T-helper 2 cell (primary cell): ENCODE data around the gene MLF1.

ENCODE experiments used
- DNase-seq, 5 experiments: peaks; one replicate each; pipeline versions ENCODE4 v3.0.0 to v3.0.0-alpha.2; 2012 to 2022

MLF1 gene

DNA sequence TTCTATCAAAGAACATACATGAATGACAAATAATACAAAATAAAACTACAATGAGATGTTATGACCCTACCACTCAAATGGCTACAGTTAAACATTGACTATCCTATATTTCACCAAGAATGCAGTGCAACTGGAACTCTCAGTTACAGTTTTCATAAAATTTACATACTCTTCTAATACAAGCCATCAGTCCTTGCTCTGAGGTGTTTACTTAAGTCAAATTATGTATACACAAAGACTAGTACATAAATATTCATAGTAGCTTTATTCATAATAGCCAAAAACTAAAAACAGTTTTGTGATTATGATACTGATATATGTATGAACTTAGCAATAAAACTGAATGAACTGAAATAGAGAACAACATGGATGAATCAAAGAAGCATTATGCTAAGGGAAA, 19.2 kb downstream of the MLF1 start:
- DNase-seq, result no peak

DNA sequence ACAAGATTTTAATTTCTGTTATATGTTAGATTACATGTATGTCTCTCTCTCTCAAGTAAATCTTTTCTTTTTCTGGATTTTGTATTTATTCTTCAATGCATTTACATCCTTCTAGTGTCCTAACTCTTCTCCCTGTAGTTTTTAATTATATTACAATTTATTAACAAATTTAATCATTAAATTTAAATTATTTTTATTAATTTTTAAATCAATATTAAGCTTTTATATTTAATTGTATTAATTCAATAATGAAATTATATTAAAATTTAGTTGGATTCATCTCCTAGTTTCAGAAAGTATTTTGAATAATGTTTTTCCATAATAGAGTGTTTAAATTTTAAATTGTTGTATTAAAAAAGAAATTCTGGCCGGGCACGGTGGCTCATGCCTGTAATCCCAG, 29.8 kb downstream of the MLF1 start:
- no peak for DNase-seq

DNA sequence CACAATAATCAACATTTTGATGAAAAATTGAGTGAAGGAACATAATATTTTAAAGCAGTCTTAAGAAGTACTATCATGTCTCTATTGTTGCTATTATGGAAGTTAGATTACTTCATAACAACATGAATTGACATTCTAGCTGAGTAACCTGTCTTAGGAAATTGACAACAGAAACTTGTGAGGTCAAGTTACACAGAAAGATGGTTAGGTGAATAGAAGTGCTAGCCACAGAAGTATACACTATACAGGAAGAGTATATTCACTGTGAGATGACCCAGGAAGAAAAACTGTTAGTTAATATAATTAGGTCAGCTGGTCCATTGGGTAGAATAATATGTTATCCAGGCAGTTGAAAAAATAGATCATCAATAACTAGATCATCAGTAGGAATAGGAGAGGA, 31.2 kb downstream of the MLF1 start:
- DNase-seq, result peak in 1 of 5 experiments; percentile 6

DNA sequence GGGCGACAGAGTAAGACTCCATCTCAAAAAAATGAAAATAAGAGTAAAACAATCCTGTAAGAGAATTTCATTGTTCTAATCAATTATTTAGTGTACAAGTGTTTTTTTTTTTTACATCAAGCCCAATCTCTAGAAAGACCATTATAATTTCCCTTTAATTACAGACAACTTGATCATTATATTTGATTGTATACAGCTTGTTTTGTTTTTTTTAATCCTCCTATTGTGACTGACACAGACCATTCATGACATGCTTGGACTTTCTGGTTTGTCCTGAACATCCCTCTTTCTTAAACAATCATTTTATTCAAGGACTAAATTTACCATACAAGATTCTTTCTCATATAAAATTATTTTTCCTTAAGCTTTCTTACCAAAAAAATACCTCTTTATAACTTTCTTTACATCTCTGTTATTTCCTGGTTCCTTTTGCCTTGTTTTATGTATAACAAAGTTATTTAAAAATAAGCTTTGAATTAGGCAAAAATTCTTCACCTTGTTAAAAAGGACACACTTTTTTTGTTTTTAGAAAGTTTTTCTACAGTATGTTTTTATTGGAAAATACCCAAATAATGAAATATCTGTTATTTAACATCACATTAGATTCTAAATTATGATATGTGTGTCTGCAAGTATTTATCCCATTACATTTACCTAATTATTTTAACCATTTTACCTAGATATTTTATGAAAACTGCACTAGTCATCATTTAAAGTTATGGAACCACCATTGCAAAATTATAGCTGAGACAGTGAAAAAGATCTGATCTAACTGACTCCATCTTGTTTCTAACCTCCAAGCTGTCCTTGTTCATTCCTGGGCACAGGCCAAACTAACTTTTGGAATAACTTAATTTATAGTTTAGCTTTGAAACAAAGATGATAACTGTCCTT, 47.2 kb downstream of the MLF1 start:
- DNase-seq, result no peak

DNA sequence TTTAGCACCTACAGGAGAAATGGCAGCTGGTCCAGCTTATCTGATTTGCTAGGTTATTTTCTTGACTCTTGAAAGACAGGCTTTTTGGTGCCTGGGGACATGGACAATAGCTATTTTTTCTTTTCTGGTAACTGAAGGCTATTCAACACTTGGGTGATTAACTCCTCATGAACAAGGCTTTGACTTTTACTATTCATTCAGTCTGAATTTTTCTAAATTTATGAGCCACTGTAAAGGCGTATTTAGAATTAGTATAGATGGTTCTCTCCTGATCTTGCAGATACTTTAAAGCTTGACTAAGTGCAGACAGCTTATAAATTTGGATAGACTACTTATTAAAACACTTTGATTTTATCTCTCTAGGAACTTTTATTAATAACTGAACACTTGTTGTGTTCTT, 54.9 kb downstream of the MLF1 start:
- DNase-seq, result no peak

DNA sequence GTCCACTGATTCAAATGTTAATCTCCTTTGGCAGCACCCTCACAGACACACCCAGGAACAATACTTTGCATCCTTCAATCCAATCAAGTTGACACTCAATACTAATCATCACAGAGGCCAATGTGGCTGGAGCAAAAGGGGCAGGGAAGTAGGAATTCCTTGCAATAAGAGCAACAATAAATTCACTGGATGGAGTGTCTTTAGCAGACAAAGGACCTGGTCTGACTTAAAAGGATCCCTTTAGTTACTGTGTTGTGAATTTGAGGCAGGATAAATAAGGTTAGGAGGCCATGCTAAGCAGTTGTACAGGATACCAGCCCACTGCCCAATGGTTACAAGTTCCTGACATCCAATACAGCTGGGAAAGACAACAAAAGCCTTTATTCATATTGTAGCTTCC, 61.0 kb downstream of the MLF1 start:
- no peak for DNase-seq

DNA sequence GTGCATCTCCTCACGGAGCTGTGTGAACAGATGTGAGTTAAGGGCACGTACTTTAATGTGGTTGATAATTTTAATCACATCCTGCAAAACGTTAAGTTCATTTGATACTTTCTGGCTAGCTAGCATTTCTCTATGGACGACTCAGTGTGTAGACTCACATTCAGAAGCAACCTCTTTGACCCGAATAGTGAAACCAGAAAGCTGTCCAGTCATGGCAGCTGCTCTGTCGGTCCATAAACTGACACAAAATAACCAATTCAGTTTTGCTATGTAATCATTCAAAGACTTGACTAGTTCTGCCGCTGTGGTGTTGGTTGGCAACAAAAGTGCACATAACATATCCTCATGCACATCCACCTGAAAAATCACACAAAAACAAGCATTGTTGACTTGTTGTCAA, 69.7 kb downstream of the MLF1 start:
- peak in 1 of 5 experiments; percentile 52 for DNase-seq

DNA sequence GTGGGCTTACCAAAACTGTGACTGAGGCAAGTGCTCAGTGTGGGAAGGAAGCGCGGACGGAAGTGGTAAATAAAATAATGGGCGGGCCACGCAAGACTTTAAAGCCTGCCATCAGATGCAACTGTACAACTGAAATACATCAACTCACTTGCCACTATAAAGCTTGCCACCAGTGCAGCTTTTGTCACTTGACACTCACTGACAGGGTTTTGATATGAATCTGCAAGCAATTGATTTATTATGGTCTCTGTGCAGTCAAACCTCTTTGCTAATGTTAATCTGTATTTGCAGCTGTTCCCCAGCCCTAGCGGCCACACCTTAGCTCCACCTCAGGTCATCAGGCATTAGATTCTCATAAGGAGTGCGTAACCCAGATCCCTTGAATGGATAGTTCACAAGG, 71.0 kb downstream of the MLF1 start:
- peak in 1 of 5 experiments; percentile 82 for DNase-seq

DNA sequence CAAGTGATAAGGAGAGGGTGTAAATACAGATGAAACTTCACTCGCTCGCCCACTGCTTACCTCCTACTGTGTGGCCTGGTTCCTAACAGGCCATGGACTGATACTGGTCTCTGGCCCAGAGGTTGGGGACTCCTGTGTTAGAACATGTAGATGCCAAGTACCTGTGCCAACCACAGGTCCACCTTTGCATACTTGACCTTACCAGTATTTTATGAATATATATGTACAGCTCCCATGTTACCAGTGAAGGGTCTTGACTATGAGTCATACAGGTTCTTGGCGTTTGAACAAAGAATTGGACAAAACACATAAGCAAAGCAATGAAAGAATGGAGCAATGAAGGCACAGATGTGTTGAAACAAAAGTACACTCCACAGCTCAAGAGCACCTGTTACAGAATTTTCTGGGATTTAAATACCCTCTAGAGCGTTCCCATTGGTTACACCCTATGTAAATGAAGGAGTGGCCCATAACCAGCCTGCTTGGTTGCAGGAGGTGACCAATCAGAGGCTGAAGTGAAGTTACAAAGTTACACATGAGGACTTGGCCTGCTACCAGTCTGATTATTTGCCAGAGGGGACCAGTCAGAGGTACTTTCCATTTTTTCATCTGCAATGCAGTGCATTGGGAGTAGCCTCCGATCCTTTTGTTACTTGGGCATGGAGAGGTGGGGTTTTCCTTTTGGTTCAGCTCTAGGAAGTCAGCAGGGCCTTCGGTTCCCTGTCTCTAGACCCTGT, 71.6 kb downstream of the MLF1 start:
- no peak for DNase-seq

DNA sequence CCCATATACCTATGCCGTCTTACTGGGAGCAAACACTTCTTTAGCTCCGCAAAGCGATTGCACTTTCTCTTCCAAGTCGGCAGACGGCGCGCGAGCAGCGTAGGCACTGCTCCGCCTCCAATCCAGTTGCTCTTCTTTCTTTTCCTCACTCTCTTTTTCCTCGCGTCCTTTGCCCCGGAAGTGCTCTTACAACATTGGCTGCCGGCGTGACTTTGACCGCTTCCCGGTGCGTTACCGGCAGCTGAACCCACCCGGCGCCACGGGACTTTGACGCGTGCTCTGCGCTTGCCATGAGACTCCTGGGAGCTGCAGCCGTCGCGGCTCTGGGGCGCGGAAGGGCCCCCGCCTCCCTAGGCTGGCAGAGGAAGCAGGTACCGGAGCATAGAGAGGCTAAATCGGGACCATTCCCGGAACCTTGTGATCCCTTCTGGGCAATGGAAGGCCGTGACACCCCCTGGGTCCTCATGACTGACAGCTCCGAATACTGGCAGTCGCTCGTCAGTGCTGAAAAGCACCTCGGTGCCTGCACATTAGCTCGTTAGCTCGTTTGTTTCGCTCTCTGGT, 73.4 kb downstream of the MLF1 start, which contains the start of gene GFM1:
Gene GFM1, plus strand, starts transcription at position 183 of the 564 bp plus-strand sequence. Its CDS starts 108 bp downstream, at position 291.
- DNase-seq, result peak; percentile 70 to 97 (median 85)

DNA sequence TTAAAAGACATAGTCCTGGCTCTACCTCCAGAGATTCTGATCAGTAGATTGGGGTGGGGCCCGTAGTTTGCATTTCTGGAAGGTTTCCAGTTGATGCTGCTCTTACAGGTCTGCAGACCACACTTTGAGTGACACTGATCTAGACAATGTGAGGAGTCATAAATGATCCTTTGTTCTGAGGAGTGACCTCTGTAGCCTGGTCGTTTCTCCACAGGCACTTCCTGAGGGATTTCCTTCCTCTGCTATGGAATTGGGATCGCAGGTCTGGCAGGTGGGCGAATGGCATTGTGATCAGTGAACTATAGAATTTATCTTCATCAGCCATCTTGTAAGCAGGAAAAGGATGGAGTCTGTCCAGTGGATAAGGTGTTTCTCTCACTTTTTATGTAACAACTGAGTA, 78.8 kb downstream of the MLF1 start:
- DNase-seq, result no peak

DNA sequence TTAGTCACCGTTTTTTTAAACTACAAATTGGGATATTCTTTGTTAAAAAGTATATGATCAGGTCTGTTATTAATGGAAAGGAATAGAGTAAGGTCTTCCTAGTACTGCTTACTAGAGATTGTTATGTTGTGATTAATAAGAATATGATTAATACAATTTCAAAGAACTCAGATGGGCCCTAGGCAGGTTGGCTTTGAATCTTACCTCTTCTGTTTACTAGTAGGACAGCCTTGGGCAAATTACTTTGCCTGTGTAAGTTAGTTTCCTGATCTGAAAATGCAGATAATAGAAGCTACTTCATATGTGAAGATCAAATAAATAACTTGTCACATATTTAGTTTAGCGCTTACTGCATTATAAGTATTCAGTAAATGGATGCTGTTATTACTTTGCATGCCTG, 80.2 kb downstream of the MLF1 start:
- no peak for DNase-seq

DNA sequence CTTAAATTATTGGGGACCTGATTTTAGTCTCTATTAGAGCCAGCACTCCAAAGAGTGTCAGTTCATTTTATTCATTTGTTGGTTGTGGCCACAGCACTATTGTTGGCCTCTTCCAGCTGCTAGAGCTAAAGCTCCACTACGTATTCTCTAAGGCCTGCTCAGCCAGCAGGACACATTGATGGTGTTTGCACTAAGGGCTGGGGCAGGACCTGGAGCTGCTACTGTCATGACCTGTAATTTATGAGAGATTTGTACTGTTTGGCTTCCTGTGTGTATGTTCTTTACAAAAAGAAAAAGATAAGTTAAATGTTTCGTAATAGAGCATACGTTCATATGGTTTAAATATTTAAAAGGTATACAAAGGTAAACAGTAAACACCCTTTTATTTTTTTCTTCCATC, 81.5 kb downstream of the MLF1 start:
- DNase-seq, result no peak
